ENCODE measurements around the gene MLEC.

MLEC gene

GRCh38 chr12:120692524-120693033, 5.6 kb downstream of the MLEC start:
- FAIRE-seq (no peak), DNase-seq (ENCODE audit: insufficient read length, low spot score) (no peak)
- no peak for TF ChIP-seq POLR2A (IDR thresholded peaks at IDR 0.05; ENCODE audit: low read depth, low read length)

- no peak for DNase-seq (ENCODE audit: insufficient read length, low spot score)
- no peak for TF ChIP-seq POLR2A (IDR thresholded peaks at IDR 0.05; ENCODE audit: low read depth, low read length)
- FAIRE-seq = no peak
Measured at GRCh38 chr12:120693848-120694247, 6.9 kb downstream of the MLEC start.

GRCh38 chr12:120696626-120697025, 9.7 kb downstream of the MLEC start:
- no peak for DNase-seq (ENCODE audit: insufficient read length, low spot score)

GRCh38 chr12:120697344-120697743, 10.4 kb downstream of the MLEC start:
- FAIRE-seq (no peak), DNase-seq (ENCODE audit: insufficient read length, low spot score) (no peak)
- no peak for TF ChIP-seq POLR2A (IDR thresholded peaks at IDR 0.05; ENCODE audit: low read depth, low read length)

More at GRCh38 chr12:120696626-120697025, 9.7 kb downstream of the MLEC start:
- no peak for TF ChIP-seq POLR2A (IDR thresholded peaks at IDR 0.05; ENCODE audit: low read depth, low read length)
- no peak for FAIRE-seq

GRCh38 chr12:120698665-120699064, 11.7 kb downstream of the MLEC start:
- DNase-seq (ENCODE audit: insufficient read length, low spot score) (no peak), FAIRE-seq (no peak)
- TF ChIP-seq POLR2A (IDR thresholded peaks at IDR 0.05; ENCODE audit: low read depth, low read length) = no peak

- no peak for TF ChIP-seq POLR2A (IDR thresholded peaks at IDR 0.05; ENCODE audit: low read depth, low read length)
- FAIRE-seq = no peak
- no peak for DNase-seq (ENCODE audit: insufficient read length, low spot score)
Measured at GRCh38 chr12:120699553-120699952, 12.6 kb downstream of the MLEC start.

- TF ChIP-seq POLR2A (IDR thresholded peaks at IDR 0.05; ENCODE audit: low read depth, low read length) = no peak
- no peak for FAIRE-seq
- no peak for DNase-seq (ENCODE audit: insufficient read length, low spot score)
Measured at GRCh38 chr12:120700886-120701285, 13.9 kb downstream of the MLEC start.

GRCh38 chr12:120702637-120703036, 15.7 kb downstream of the MLEC start:
- no peak for TF ChIP-seq POLR2A (IDR thresholded peaks at IDR 0.05; ENCODE audit: low read depth, low read length)
- DNase-seq (ENCODE audit: insufficient read length, low spot score) = no peak
- no peak for FAIRE-seq

GRCh38 chr12:120703311-120703942, 16.5 kb downstream of the MLEC start:
- DNase-seq (ENCODE audit: insufficient read length, low spot score) (no peak), FAIRE-seq (no peak)
- no peak for TF ChIP-seq POLR2A (IDR thresholded peaks at IDR 0.05; ENCODE audit: low read depth, low read length)

GRCh38 chr12:120705618-120706017, 18.7 kb downstream of the MLEC start:
- TF ChIP-seq POLR2A (IDR thresholded peaks at IDR 0.05; ENCODE audit: low read depth, low read length) = no peak
- no peak for FAIRE-seq

GRCh38 chr12:120706029-120706428, 19.1 kb downstream of the MLEC start:
- DNase-seq (ENCODE audit: insufficient read length, low spot score) (no peak), FAIRE-seq (no peak)
- TF ChIP-seq POLR2A (IDR thresholded peaks at IDR 0.05; ENCODE audit: low read depth, low read length) = no peak

More at GRCh38 chr12:120705618-120706017, 18.7 kb downstream of the MLEC start:
- DNase-seq (ENCODE audit: insufficient read length, low spot score) = no peak

GRCh38 chr12:120708651-120709050, 21.7 kb downstream of the MLEC start:
- no peak for FAIRE-seq
- DNase-seq (ENCODE audit: insufficient read length, low spot score) = no peak
- no peak for TF ChIP-seq POLR2A (IDR thresholded peaks at IDR 0.05; ENCODE audit: low read depth, low read length)

GRCh38 chr12:120710031-120710804, 23.3 kb downstream of the MLEC start, which contains the start of gene UNC119B:
TSS of gene UNC119B (plus strand) at chr12:120710458. CDS start at chr12:120710475, 17 bp downstream.
- TF ChIP-seq POLR2A (IDR thresholded peaks at IDR 0.05; ENCODE audit: low read depth, low read length) = peak; percentile 78
- FAIRE-seq = no peak
- DNase-seq (ENCODE audit: insufficient read length, low spot score) = peak; percentile 79

GRCh38 chr12:120710805-120711296, 23.9 kb downstream of the MLEC start:
- FAIRE-seq = no peak
- DNase-seq (ENCODE audit: insufficient read length, low spot score) = no peak
- TF ChIP-seq POLR2A (IDR thresholded peaks at IDR 0.05; ENCODE audit: low read depth, low read length) = no peak

Measured in H54 (cell line).